ENCODE results near the gene NKD1.
A peak's percentile ranks its signal among the peaks of the same experiment; 100 is the strongest.

NKD1 gene

DNA sequence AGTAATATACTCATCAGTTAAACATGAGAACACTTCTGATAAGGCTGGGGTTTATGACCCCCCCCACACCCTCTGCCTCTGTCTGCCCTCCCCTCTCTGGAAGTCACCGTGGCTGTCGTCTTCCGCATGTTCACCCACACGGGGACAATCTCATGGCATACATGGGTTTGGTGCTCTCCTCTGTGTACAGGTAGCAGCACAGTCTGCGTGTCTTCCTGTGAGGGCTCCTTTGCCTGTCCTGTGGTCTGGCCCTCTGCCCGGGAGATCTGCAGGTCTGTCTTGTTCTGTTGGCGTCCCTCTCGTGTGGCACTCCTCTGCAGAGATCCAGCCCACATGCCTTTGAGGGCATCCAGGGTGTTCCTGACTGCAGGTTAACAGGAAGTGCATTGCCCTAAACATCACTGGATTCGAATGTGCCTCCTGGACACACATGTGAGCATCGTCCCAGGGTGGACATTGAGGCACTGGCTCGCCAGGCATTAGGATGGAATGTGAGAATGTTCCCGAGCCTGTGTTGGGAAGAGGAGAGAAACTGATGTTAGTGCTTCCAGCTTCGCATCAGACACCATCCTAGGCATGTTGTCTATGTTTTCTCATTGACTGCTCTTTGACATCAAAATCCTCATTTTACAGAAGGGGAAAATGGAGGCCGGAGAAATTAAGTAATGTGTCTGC lies 54.5 kb downstream of the NKD1 start:
- DNase-seq: peak; percentile 20 to 42

DNA sequence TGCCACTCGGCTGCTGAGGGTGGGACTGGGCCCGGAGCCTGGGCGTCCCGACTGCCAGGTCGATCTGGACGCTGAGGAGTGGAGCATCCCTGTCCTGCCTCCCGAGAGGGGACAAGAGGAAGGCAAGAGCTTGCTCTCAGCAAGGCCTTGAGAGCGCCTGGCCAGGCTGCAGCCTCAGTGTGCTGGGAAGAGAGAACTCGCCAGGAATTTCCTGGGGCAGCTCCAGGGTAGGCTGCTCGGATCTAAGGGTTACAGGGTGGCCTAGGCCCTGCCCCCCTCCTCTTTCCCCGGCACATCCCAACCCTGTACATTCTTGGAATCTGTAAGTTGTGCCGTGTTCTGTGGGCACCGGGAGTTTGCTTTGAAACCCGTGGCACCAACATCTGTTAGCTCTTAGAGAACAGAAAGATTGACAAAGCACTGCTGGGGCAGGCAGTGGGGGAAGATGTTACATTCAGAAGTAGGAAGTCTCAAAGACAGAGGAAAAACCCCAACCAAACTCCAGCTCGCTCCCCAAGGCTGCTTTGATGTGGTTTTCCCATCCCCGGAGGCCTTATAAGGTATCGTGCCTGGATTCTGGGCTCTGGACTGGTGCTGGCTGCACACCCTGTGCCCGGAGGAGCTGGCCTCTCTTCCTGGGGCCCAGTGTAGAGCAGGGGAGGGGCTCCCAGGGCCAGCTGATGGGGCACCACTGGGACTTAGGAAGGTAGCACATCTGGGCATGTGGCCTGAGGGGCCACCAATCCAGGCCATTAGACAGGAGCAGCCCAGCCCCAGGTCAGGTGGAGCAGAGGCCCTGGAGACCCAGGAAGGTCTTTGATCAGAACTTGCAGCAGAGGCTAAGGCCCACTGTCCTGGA lies 55.2 kb downstream of the NKD1 start:
- no peak for DNase-seq

DNA sequence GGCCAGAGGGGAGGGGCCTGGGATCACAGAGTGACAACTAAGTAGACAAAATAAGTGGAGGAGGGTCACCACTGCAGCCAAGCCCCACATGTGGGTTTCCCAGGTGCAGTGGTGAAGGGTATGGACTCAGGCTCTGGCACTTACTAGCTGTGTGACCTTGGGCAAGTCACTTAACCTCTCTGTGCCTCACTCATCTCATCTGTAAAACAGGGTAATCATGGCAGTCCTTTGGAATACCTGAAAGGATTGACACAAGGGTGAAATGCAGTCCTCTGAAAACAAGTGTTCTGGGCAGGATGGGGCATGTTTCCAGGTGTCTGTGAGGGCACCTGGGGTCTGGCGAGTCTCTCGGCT lies 55.8 kb downstream of the NKD1 start:
- no peak for DNase-seq

DNA sequence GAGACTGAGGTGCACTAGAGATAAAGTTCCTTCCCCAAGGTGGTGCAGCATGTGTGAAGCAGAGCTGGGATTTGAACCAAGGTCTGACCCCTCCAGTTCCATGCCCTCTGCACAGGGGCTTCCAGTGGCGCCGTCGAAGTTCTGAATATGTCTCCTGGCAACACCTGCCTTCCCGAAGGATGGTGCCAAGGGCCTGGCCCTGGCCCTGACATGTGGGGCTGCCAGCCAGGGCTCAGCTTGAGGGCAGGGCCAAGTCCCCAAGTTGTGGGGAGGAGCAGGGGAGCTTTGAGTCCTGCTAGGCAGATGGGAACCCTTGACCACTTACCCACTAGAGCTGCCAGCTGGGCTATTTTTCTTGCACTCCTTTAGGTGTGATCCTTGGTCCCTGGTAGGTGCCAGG lies 56.4 kb downstream of the NKD1 start:
- no peak for DNase-seq

DNA sequence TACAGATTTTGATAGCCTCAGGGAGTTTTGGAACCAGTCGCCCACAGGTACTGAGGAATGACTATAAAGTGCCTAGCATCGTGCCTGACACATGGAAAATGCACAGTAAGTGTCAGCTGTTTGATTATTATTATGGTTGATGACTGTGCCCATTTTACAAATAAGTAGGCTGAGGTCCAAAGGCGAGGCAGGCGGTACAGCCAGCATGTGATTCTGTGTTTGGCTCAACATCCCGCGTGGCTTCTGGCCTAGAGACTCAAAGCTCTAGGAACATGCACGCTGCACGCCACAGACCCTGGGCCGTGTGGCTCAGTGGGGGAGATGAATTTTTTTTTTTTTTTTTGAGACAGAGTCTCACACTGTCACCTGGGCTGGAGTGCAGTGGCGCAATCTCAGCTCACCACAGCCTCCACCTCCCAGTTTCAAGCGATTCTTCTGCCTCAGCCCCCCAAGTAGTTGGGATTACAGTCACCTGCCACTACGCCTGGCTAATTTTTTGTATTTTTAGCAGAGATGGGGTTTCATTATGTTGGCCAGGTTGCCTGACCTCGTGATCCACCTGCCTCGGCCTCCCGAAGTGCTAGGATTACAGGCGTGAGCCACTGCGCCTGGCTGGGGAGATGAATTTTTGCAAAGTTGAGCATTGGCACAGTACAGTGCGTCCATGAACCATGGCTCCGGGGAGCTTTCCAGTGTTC lies 57.7 kb downstream of the NKD1 start:
- DNase-seq: no peak

DNA sequence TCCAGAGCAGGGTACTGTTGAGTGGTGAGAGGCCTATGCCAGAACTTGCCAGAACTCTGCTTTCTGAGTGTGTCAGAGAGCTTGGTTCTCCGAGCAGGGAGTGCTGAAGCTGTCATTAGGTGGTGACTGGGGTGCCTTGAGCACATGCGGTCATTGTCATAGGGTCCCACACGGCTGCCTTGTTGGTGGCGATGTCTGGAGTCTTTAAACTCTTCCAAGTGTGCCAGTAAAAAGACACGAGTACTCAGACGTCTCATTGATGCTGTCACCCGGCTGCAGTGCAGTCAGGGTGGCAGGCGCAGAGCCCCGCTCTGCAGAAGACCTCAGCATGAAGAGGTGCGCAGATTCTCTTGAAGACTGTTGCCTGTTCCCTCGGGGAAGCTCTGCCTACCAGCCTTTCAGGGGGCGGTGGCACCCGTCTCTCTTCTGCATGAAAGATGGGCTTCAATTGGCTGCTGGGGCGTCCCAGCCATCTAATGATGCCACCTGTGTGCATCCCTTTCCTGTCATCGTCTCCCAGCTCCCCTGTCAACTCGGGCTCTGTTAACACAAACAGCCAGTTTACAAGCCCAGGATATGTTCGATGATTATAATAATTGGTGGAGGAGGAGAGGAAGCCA lies 58.3 kb downstream of the NKD1 start:
- no peak for DNase-seq

DNA sequence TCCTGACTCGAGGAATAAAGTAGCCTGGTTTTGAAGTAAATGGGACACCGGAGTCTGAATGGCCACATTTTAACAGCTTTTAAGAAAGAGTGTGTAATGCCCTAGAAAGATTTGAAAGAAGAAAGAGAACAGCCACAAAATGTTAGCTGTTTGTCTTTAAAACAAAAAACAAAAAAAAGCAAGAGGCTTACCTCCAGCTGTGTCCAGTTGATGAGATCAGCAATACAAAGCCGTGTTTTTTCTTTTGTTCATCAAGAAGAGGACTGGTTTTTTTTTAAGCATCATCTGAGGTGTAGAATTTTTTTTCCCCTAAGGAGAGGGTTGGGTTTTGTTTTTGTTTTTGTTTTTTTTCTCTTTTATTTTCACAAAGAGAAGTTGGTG lies 58.8 kb downstream of the NKD1 start:
- no peak for DNase-seq

DNA sequence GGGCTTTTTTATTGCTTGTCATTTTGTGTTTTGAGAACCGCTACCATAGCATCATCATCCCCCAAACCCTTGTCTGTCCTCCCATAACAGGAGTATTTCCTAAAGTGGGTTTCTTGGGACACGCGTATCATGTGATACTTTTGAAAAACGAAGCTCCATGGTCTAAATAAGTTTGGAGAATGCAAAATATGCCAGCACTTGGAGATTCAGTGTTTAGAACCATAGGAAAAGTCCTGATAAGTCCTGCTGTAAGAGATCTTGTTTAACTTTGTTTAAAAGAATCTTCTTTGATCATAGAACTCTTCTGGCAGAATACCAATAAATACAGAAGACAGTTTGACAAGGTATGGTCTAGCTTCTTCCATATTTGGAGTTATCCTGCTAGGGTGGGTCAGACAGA lies 59.3 kb downstream of the NKD1 start:
- no peak for DNase-seq

DNA sequence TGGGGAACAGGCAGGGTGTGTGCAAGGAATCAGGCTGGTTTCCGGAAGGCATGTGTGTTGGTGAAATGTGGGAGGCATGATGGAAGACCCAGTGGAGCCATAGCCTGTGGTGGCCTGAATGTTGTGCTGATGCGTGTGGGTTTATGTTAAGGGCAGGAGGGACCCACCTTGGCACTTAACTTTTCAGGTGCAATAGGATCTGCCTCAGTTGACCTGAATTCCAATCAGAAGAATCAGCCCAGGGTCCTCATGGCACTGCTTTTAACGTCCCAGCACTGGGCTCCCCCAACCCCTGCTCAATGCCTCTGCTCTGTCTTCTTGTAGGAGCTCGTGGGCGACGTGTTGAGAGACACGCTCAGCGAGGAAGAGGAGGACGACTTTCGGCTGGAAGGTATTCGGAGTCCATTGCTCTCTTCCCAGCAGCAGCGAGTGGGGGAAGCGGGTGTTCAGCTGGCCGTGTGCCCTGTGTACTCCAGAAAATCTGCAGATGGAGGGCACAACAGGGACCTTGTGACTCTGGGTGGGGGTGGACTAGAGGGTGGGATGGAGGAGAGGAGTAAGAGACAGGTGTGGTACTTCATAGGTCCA lies 59.9 kb downstream of the NKD1 start:
- no peak for DNase-seq

DNA sequence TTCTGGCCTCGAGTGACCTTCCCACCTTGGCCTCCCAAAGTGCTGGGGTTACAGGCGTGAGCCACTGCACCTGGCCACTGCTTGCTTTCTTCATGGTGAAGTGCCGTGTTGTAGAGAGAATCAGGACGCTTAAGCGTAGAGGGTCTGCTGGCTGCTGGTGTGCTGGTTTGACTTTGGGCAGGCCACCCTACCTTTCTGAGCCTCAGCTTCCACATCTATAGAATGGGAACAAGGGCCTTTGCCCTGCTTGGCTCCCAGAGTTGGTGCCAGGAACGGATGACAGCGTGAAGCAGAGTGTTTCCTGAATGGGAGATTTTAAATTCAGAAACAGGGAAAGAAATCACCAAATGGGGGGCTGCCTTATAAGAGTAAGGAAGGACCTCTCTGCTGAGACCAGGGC lies 60.9 kb downstream of the NKD1 start:
- DNase-seq: no peak

DNA sequence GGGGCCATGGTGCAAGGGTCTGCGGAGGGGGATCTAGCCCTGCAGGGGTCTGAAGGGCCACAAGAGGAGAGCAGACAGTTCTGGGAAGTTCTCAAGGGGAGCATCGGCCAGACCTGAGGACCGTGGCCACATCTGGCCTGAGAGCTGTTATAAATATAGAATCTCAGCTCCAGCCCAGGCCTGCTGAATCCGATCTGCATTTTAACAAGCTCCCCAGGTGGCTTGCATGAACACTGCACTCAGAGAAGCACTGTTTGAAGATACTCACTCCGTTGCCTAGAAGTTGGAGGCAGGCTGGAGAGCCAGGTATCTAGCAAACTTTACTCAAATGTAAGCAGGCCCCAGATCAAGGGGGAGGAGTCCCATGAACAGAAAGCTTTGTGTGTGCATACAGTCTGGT lies 61.3 kb downstream of the NKD1 start:
- no peak for DNase-seq

DNA sequence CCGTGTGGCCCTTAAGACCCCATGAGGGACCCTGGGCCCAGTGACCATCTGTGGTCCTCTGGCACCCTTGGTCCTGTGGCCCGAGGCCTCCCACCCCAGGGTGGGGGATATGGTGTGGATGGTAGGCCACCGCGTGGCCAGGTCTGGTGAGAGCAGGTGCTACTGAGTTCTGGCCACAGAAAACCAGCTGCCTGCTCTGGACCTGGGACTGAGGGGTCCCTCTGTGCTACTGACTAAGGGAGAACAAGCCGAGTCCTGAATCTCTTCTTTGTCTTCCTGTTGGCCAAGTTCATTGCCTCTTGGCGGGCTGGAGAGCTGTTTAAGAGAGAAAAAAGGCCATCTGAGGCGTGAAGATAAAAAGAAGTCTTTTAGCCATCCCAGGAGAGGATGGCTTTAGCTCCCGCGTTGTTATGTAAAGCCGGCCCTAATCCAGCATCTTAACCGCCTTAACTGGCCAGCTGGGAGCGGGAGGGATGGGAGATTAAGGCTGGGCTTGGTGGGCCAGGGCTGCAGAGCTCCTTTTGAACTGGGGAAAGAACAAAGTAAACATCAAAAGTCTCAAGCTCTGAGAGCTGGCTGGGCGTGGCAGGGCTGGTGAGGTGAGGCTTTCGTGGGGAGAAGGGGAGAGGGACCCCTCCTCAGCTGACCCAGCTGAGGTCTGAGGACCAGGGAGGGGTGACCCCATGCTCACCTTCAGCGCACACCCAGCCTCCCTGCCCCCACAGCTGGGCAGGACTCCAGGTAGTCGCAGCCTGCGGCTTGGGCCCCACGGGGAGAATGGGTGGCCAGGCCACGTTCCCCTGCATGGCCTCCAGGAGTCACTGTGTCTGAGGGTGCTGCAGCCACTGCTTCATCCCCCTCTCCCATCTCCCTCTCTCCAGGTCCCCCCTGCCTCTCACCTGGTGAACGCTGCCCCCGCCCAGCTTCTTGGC lies 62.4 kb downstream of the NKD1 start:
- no peak for DNase-seq

DNA sequence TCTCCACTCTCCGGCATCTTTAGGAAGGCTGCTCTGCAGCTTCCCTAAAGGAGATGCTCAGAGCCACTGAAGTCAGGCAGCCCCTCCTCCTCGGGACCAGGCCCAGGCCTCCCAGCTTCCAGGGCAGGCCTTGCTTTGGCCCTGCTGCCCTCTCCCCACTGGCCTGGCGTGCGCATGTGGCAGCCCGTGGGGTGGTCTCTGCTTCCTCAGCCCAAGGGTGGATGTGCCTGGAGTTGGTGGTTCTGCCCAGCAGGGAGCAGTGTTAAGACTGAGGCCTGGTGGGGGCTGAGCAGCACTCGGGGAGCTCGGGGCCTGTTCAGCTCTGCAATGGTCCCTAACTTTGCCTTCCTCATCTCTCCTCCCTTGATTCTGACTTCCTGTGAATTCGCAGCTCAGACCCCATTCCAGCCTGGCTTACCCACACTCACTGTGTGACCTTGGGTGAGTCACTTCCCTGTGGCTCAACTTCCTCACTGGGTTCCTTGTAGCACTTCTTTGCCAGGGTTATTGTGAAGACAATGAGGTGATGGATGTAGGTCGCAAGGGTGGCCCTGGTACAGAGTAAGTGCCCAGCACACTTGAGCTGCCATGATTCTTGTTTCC lies 63.2 kb downstream of the NKD1 start:
- peak in 1 of 2 donors; percentile 46 for DNase-seq

DNA sequence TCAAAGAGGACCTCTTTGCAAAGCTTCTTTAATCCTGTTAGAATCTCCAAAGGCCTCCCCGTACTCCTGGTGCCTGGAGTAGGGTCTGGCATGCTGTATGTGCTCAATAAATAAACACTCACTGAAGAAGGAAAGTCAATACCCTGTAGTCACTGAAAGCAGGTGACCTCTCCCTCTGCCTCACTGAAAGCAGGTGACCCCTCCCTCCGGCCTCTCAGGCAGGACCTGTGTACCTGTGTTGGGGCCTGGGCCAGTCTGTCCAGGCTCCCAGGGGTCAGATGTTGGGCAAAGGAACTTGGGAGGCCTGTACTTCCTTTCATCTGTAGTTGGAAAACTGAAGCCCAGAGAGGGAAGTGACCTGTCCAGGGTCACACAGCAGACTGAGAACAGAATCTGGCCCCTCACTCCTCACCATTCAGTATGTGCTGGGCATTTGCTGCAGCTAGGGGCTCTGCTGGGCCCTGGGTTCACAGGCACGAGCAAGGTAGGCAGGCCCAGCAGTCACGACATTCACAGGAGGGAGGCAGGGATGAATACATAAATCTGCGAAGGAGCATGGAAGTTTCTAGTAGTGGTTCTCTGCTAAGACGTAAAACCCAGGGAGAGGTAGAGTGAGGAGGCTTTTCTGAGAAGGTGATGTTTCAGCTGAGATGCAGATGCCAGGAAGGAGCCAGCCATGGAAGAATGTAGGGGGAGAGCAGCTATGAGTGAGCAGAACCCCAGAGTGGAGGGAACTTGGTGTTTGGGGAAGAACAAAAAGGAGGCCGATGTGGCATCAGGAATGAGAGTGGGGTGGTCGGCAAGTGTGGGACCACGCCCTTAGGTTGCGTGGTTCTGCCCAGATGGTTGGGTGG lies 64.0 kb downstream of the NKD1 start:
- DNase-seq: no peak

DNA sequence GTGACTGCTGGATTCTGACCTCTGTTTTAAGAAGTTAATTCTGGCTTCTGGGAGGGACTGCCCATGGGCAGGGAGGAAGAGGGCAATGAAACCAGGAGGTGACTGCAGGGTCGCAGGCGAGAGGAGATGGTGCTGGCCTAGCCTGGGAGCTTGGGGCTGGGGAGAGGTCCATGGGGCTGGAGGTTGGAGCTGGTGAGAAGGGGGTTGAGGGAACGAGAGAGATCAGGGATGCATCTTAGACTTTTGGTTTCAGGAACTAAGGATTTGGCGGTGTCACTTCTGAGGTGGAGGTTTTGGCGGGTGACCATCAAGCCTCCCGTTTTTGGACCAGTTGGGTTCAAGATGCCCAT lies 64.6 kb downstream of the NKD1 start:
- DNase-seq: no peak

DNA sequence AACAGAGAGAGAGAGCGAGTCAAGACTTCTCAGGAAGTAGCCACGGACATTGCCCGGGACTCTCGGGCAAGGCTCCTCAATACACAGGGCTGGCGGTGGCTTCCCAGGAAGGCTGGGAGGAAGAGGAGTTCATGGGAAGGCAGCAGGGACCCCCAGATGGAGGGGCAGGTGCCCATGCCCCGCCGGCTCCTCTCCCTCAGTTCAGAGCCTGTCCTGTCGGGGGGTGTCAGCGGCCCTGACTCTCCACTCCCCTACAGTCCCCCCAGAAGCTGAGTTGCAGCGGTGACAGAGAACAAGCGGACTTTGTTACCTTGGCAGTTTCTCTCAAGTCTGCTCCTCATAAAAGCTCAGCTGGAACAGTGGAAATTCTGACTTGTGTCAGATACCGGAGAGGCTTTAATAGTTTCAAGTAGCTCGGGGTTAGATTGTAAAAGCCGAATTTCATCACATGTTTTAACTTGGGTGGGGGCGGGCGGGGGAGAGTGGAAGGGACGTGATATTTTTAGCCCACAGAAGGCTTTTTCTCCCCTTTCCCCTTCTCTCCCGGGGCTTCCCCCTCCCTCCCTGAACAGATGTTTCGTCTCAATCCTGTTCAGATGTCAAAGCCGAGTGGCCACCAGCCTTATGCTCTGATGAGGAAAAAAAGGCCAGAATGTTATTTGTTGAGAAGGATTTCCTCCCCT lies 65.2 kb downstream of the NKD1 start:
- no peak for DNase-seq

DNA sequence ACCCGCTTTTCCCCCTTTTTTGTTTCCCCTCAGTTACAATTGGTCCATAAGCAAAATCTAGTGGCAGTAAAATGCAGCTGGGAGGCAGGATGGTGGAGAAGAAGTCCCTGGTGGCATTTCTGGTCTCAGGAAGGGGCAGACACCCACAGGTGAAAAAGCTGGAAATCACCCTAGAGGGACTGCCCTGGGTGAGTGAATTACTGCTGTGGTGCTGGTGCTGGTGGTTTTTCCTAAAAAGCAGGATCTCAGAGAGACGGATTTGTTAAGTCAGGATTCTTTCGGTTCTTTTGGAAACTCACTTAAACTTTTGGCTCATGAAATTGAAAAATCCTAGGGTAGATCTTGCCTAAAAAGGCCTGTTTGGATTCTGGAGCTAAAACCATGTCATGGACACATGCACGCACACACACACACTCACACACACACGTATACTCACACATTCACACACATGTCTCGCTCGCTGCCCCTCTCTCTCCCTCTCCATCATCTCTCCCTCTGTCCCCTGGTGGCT lies 65.8 kb downstream of the NKD1 start:
- DNase-seq: no peak

DNA sequence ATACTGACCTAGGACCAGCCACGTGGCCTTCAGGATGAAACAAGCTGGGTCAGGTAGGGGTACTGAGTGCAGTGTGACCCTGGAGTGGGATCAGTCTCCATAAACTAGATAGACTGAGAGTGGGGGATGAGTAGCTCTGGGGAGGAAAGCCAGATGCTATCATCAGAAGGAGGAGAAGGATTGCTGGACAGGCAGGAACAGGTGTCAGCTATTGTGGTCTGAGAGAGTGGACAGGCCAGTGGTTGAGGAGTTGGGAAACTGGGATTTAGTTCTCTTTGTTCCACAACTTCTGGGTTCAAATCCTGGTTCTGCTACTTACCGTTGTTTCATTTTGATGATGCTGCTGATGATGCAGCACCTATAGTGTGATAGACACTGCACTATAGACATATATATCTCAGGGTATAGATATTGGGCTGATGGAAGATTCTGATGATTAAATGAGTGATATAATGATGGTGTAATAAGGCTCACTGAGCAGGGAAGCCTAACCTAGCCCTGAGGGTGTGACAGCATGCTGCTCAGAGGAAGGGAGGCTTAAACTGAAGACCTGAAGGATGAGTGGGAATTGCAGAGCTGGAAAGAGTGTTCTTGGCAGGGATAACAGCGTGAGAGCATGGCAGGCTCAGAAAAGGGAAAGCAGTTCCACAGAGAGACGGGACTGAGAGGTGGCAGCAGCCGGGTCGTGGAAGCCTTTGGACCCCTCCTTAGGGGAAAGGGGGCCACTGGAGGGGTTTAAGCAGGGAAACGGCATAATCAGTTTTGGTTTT lies 66.9 kb downstream of the NKD1 start:
- DNase-seq: no peak

DNA sequence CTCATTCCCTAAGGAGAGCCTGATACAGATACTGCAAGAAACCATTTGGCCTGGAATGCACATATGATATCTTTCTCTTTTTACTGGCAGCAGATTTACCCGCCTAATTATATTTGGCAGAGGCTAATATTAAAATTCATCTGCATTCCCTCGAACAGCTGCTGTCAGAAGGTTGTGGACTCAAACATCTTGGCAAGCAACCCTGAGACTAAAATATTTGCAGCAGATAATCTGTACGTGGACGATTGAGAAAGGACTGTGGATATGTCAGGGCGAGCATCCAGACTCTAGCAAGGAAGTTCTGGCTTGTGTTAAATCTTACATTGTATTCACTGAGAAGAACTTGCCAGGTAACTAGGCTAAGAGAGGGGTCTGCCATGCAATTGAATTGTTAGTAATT lies 67.7 kb downstream of the NKD1 start:
- no peak for DNase-seq

Measured in CD4-positive, alpha-beta T cell treated with Interferon alpha-2 for 1 hour (primary cell).